ENCODE results near the gene HPD.
A peak's percentile ranks its signal among the peaks of the same experiment; 100 is the strongest.
"Not testable (repeated sequence)": the region's sequence is repeated elsewhere in the genome, so short reads cannot be mapped to it uniquely, and the experiment has no call there.

HPD gene

DNA sequence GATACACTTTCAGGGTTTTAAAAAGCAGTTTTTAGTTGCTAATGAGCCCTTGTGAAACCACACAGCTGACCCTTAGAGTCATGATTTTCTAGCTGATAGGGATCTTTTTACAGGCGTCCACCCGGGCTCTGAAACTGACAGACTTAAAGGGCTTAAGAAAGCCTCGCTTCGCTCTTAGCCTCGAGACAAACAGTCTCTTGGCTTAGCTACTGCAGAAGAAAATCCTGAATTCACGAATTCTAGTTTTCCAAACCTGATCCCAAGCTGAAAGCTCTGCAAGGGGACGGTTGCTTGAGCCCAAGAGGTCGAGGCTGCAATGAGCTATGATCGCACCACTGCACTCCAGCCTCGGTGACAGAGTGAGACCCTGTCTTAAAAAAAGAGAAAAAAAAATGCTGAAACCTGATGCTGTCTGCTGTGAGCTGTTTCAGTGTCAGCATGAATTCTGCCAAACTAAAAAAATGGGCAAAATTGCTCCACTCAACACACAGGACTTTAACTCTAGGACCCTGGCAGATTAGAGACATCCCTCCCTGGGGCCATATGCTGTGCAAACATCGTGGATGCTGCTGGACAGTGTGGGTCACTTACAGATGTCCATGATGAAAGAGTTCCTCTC, 3.1 kb upstream of the HPD start:
- DNase-seq (ENCODE audit: low spot score) = no peak

DNA sequence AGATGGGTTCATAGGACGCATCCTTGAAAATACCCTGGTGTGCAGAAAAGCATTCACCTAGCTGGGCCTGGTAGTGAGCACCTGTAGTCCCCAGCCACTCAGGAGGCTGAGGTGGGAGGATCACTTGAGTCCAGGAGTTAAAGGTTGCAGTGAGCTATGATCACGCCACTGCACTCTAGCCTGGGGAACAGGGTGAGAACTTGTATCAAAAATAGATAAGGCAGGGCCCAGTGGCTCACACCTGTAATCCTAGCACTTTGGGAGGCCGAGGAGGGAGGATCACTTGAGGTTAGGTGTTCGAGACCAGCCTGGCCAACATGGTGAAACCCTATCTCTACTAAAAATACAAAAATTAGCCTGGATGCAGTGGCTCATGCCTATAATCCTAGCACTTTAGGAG, 2.0 kb upstream of the HPD start:
- not testable (repeated sequence) for DNase-seq (ENCODE audit: low spot score)

DNA sequence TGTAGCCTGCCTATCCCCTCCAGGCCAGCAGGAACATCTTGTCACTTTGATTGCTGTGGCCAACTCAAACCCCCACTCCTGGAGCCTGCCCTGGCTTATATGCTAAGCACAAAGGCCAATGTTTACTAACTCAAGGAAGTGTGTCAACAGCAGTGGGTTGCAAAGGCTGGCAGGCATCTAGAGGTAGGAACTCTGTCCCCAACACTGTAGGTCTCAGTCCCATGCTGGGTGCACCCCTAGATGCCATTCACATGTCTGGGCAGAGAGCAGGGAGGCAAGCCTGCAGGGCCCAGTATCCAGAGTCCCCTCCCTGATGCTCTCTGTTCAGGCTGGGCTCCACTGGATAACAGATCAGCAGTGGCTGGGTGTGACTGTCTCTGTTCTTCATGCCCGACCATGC, 1.6 kb upstream of the HPD start:
- DNase-seq (ENCODE audit: low spot score) = no peak

DNA sequence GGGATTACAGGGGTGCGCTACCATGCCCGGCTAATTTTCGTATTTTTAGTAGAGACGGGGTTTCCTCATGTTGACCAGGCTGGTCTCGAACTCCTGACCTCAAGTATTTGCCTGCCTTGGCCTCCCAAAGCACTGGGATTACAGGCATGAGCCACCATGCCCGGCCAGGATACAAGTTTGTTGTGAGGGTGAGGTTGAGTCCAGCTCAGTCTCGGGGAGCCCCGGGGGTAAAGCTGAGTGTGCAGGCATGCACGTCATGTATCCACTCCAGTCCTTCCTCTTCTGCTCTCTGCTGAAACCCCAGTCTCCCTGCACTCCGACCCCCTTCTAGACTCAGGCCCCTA, 369 bp downstream of the HPD start:
- no peak for DNase-seq (ENCODE audit: low spot score)

DNA sequence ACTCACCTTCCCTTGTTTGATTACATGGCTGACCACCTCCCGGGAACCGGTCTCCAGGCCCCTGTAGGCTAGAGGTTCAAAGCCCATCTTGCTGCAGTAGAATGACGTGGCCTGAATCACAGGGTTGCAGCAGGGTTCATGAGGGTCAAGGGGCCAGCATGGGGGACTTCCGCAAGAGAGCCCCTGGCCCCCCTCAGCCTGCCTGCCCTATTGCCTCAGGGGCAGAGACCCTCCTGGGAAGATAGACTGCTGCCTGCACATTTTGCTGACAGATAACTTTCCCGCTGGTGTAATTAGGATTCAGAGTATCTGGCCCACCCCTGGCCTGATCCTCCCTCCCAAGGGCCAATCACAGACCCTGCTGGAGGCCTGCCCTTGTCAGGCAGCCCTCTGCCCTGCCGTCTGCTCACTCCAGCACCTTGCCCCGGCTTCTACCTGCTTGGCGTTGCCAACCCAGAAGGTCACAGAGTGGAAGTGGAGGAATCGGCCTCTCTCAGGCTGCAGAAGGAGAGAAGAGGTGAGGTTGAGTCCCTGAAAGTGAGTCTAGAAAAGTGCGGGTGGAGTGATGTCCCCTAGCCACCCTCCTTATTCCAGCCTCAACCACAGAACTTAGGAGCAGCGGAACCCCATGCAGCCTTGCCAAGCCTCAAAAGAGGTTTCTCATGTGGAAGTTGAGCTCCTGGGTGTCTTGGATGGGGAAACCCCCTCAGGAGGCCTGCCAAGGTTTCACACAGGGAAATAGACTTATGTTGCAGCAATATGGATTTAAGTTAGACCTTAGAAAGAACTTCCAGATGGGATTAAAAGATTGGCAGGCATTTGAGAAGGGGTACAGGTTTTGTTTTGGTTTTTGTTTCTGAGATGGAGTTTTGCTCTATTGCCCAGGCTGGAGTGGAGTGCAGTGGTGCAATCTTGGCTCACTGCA, 1.1 kb downstream of the HPD start:
- no peak for DNase-seq (ENCODE audit: low spot score)

DNA sequence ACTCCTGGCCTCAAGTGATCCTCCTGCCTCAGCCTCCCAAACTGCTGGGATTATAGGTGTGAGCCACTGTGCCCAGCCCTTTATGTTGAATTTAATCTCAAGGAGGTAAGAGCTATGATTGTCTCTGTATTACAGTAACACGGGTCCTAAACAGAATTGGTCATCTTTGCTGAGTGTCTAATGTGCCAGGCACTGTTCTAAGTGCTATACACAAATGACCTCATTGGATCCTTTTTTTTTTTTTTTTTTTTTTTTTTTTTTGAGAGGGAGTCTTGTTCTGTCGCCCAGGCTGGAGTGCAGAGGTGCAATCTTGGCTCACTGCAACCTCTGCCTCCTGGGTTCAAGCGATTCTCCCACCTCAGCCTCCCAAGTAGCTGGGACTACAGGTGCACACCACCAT, 6.3 kb downstream of the HPD start:
- DNase-seq (ENCODE audit: low spot score) = not testable (repeated sequence)

DNA sequence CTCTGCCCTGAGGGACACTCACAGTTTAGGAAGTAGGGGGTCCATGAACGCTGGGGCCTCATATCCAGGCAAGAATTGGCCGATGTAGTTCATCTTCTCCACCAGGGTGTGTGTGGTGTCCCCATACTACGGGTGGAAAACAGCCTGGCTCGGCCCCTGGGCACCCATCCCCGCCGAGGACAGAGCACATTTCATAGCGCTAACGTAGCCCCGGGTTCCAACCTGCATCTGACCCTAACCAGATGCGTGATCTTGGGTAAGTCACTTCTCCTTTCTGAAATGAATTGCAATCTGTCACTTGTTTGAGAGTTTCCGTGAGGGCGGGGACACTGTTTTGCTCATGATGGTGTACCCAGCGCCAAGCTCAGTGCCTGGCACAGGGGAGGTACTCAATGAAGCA, 9.0 kb downstream of the HPD start:
- DNase-seq (ENCODE audit: low spot score) = no peak

DNA sequence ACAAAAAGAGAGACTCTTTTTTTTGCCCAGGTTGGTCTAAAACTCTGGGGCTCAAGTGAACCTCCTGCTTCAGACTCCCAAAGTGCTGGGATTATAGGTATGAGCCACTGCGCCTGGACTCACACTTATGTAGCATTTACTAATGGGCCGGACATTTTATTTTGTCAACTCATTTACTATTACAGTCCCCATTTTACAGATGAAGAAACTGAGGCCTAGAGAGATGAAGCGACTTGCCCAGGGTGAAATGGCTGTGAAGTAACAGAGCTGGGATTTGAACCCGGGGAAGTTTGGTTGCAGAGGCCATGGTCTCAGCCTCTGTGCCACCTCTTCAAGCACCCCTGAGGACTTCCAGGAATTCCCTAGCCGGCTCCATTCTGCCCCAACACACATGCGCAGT, 9.4 kb downstream of the HPD start:
- no peak for DNase-seq (ENCODE audit: low spot score)

DNA sequence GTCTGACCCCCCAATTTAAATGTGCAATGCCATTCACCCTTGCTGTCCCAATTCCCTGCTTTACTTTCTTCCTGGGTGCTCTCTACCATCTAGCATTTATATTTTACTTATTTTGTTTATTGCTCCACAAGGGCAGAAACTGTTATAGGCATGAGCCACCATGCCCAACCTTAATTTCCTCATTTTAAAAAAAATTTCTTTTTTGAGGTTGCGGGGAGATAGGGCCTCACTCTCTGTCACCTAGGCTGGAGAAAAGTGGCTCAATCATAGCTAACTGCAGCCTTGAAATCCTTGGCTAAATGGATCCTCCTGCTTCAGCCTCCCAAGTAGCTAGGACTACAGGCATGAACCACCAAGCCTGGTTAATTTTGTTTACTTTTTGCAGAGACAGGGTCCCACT, 13.0 kb downstream of the HPD start:
- no peak for DNase-seq (ENCODE audit: low spot score)

DNA sequence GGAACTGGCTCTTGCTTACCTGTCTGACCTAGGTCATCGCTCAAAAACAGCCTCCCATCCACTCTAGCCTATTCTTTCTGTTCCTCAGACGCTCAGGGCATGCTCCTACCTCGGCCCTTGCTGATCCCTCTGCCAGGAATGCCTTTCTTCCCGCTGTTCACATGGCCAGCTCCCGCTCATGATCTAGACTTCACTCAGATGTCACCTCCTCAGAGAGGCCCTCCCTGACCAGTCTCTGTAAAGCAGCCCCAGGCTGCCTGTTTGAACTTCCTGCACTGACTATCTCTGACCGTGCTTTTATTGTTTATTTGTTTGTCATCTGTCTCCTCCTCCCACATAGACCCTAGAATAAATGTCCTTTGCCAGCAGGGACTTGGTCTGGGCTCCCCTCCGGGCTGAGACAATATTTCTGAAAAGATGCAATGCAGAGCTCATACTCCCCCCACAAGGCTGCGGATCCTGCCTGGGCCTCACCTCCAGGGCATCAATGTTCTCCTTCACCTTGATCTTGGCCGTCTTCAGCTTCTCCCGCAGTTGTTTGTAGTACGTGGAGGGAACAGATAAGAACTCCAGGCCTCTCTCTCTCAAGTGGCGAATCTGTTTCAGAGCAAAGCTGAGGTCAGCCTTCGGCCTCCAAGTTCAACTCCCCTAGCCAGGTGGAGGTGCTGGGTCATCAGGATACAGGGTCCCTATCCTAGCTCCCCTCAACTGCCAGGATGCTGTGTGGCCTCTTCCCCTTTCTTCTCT, 15.2 kb downstream of the HPD start:
- DNase-seq (ENCODE audit: low spot score) = no peak

DNA sequence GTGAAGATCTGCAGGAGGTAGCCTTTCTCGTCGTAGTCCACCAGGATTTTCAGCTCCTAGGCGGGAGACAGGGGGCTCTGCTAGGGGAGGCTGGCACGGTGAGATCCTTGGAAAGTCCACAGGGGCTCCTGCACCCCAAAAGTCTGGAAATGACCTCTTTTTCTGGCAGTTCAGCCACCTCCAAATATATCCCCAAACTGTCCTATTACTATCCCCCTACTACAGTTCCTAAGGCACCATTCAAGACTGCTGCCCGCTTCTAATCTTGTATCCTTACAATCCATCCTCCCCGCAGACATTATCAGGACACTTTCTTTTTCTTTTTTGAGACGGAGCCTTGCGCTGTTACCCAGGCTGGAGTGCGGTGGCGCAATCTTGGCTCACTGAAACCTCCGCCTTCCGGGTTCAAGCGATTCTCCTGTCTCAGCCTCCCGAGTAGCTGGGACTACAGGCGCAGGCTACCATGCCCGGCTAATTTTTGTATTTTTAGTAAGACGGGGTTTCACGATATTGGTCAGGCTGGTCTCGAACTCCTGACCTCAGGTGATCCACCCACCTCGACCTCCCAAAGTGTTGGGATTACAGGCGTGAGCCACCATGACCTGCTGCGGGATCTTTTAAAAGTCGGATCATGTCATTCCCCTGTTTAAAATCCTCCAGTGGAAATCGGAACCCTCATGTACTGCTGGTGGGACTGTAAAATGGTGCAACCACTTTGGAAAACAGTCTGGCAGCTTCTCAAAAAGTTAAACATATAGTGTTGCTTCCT, 18.5 kb downstream of the HPD start:
- DNase-seq (ENCODE audit: low spot score) = no peak

DNA sequence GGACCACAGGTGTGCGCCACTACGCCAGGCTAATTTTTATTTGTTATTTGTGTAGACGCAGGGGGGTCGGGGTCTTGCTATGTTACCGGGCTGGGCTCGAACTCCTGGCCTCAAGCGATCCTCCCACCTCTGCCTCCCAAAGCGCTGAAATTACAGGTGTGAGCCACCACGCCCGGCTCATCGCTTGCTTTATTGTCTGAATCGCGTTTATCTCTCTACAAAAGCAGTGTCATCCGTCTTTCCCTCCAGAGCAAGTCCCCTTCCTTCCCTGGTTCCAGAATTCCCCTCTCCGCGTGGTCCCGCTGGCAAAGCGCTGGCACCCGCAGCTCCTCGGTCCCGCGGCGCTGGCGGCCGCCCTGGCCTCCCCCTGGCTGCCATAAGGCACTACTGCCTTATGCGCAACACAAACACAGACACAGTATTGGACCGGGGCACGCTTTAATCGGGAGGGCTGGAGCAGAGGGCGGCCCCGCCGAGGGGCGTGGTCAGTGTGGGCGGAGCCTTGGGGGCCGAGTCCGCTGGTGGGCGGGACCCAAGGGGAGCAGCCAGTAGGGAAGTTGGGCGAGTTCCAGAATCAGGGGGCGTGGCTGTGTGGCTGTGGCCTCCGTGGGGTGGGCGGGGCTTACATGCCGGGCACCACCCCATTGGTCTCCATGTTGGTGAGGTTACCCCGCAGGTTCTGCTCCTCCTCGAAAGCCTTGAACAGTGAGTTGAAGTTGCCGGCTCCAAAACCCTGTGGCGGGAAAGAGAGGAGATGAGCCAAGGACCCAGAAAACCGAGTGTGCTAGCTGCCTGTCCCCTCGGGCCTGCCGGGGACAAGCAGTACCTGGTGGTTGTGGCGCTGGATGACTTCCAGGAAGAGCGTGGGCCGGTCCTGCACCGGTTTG, 19.3 kb downstream of the HPD start:
- peak; percentile 100 for DNase-seq (ENCODE audit: low spot score)

DNA sequence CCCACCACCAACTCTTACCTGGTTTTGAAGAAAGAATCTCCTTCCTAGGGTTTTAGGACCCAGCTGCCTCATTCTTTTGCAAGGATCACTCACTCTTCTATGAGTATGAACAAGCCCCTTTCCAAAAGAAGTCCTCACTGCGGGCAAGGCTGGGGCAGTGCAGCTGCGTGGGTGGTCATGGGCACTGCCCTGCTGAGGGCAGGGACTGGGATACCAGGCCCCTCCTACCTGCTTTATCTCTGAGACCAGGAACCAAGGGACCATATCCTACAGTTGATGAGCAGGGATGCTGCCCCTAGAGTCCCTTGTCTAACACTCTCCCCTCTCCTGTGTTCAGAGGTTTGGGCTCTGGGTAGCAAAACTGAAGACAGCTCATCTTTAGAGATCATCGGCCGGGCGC, 20.5 kb downstream of the HPD start:
- no peak for DNase-seq (ENCODE audit: low spot score)

DNA sequence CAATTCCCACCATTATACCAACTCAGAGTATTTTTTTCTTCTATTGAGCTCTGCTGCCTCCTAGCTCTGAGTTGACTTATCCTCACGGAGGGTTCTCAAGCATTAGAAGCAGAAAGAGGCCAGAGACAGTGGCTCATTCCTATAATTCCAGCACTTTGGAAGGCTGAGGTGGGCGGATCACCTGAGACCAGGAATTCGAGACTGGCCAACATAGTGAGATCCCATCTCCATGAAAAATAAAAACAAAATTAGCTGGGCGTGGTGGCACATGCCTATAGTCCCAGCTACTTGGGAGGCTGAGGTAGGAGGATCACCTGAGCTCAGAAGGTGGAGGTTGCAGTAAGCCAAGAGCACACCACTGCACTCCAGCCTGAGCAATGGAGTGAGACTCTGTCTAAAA, 21.0 kb downstream of the HPD start:
- no peak for DNase-seq (ENCODE audit: low spot score)

DNA sequence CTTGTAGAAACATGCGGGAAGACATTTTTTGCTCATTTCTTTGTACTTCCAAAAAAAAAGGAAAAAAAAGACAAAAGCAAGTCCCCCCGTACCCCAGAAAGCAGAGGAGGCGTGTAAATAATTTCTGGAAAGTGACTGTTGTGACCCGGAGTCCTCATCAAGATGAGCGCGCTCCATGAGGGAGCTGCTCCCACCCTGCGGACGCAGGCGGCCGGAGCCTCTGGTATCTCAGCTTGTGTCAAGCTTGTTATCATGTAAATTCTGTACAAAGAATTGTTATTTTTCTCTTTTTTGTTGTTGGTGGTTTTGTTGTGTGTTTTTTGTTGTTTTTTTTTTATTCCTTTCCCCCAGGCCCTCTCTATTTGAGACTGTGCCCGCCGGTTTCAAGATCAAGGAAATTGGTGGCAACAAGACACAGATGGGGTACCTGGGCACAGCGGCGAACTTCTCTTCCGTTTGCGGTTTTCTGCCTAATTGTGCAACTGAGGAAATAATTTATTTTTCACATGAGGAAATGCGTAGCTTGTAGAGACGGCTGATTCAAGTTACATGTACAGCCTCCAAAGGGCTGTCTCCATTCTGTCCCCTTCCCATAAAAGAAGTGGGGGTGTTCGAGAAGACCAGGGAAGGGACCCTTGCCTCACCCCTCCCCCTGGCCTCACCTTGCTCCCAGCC, 27.0 kb downstream of the HPD start:
- no peak for DNase-seq (ENCODE audit: low spot score)

DNA sequence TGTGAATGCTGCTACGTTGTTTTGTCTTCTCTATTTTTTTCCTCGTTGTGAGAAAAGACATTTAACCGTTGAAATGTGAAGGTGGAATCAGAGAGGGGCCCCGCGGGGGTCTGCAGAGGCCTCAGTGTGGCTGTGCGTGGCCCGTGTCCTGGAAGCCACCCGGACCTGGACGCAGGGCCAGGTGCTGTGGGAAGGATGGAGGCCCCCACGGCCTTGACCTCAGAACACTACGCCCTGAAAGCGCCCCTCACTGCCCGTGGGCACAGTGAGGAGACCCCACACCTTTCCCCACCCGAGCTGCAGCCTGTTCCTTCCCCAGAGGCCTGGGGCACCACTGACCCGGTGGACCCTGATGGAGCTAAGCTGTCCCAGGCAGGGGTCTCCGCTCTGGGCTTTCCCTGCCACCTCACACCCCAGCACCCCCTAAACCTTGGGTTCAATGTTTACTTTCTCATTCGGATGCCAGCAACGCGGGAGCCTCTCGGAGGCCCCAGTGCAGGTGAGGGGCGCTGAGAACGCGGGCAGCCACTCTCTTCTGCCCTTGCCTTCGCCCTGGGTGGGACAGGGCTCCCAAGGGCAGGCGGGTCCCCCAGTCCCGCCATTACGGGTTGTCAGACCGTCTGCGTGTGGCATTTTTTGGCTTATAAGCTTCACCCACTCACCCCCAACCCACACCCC, 27.9 kb downstream of the HPD start:
- DNase-seq (ENCODE audit: low spot score) = no peak

DNA sequence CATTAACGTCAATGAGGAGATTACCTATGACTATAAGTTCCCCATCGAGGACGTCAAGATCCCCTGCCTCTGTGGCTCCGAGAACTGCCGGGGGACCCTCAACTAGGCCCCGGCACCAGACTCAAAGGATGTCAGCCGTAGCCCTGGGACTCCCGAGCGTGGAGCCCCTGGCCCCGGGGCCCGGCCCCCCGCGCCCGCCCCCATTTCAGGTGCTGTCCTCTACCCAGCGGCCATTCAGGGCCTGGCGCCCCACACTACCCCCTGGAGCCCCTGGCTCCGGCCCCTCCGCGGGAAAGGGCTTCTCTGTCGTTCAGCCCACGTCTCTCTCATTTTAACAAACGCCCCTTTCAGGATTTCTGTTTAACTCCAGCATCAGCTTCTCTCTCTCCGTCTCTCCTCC, 28.5 kb downstream of the HPD start:
- no peak for DNase-seq (ENCODE audit: low spot score)

DNA sequence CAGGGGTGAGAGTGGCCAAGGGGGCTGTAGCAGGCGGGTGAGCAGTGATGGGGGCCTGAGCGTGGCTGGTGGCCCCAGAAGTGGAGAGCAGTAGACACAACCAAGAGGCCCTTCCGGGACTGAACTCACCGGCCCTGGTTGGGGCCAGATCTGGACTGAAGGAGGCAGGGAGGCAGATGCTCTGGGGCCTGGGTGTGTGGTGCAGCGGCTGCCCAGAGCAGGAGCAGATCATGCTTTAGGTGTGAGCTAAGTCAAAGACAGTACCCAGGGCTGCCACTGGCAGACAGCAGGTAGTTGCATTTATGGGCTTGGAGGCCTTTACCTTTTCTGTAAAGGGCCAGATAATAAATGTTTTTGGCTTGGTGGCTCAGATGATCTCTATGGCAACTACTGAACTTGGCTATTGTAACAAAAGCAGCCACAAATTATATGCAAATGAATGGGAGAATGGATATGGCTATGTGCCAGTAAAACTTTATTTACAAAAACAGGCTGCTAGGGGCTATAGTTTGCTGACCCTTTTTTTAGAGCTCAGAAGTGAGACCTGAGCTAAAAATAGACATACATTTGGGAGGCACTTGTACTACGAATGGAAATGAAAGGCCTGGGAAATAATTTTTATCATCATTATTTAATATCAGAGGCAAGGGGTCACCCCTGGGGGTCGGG, 29.3 kb downstream of the HPD start:
- no peak for DNase-seq (ENCODE audit: low spot score)

DNA sequence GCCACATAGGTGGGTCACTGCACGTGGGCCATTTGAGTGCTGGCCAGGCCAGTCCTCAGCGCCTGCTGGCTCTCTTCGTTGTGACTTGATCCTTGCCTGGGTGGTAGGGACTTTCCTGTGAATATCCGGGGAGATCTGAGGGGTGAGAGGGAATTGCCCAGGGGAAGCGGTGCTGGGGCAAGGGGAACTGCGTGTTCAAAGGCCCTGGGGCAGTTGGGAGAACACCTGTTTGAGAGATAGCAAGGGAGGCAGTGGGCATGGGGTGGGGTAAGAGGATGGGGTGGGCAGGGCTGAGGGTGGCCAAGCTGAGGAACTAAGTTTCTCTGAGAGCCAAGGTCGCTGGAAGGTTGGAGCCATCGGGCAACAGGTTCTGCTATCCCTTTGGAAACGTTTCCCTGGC, 29.8 kb downstream of the HPD start:
- DNase-seq (ENCODE audit: low spot score) = no peak

DNA sequence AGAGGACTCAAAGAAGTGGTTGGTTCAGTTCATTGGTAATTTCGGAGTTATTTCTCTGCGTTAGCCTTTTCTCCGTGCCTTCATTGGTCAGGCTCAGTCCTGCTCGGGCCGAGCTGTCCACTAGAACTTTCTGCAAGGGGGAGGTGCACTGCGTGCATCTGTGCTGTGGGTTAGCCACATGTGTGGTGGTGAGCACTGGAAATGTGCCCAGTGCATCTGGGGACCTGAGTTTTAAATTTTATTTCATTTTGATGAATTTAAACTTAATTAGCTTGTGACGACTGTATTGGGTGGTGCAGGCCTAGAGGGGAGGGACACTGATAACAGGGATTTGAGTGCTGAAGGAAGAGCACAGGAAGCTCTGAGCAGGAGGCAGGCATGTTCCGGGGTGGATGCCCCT, 30.4 kb downstream of the HPD start:
- DNase-seq (ENCODE audit: low spot score) = no peak
